Osteocyte (in vitro differentiated cells): ENCODE measurements around the gene MARCHF10. TPM values are rescaled to one million over a fixed set of nuclear protein-coding genes. Genes with fewer than 3 reads are reported as not detected.
"Not testable (repeated sequence)": the region's sequence is repeated elsewhere in the genome, so short reads cannot be mapped to it uniquely, and the experiment has no call there.

ENCODE experiments used
- DNase-seq: peaks from one replicate; pipeline ENCODE4 v3.0.0; 2021; ENCODE audit warnings: mixed read lengths; ENCODE audit not compliant: unreplicated experiment; ENCODE audit errors: extremely low spot score
- H3K27ac Mint-ChIP-seq: one replicate; pipeline ENCODE4 v1.8.0; 2021; ENCODE audit warnings: mild to moderate bottlenecking, mixed read lengths; ENCODE audit not compliant: unreplicated experiment
- H3K27me3 Mint-ChIP-seq: one replicate; pipeline ENCODE4 v1.8.0; 2021; ENCODE audit warnings: mixed read lengths; ENCODE audit not compliant: unreplicated experiment
- H3K36me3 Mint-ChIP-seq: one replicate; pipeline ENCODE4 v1.8.0; 2021; ENCODE audit warnings: mixed read lengths; ENCODE audit not compliant: unreplicated experiment
- H3K4me1 Mint-ChIP-seq: one replicate; pipeline ENCODE4 v1.8.0; 2021; ENCODE audit warnings: mixed read lengths; ENCODE audit not compliant: unreplicated experiment
- H3K4me3 Mint-ChIP-seq: one replicate; pipeline ENCODE4 v1.8.0; 2021; ENCODE audit warnings: mild to moderate bottlenecking, moderate library complexity, mixed read lengths; ENCODE audit not compliant: unreplicated experiment
- H3K9me3 Mint-ChIP-seq: one replicate; pipeline ENCODE4 v1.8.0; 2021; ENCODE audit warnings: mixed read lengths; ENCODE audit not compliant: unreplicated experiment
- total RNA-seq: library from RNA; stranded (reverse); gene quantifications from 2 replicates; pipeline ENCODE4 v1.2.1, GENCODE V29; 2021
- TF ChIP-seq, protein P1 (sequence below): fragments of 200-600 bp; sonication (generic); IDR thresholded peaks from 2 replicates; pipeline ENCODE4 v1.5.0; 2021; ENCODE audit warnings: antibody characterized with exemption, mild to moderate bottlenecking, moderate library complexity

Gene MARCHF10
- total RNA-seq, 1 donor from 2014 or later = not detected

DNA sequence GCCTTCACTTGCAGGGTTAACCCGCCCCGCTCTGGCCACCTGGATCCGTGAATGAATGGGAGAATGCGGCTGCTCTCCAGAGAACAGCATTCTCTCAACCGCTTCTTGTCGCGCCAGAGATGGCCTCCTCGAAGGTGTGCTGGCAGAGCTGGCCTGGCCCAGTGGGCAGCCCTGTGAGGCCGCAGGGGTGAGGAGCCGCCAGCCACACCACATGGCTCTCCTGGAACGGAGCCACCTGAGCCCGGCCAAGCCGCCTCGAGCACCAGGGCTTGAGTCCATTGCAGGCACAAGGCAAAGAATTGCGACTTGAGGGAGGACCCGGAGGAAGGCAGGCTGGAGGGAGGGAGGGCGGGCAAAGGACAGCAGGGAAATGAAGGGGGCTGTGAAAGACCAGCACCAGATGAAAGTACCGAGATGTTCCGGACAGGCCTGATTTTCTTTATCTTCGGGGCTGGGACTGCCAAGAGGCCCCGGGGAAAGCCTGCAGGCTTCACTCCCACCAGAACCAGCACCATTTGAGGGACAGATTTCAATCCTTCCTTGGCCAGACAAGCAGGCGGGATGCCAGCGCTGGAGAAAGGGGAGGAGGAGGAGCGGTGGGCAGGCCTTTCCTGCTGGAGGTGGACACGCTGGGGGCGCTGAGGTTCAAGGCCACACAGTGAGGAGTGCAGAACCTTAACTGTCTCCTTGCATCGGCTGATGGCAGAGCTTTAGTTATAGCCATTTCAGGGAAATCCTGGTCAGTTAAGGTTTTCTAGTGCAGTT lies 111.2 kb downstream of the MARCHF10 start:
- TF ChIP-seq, protein P1, sequence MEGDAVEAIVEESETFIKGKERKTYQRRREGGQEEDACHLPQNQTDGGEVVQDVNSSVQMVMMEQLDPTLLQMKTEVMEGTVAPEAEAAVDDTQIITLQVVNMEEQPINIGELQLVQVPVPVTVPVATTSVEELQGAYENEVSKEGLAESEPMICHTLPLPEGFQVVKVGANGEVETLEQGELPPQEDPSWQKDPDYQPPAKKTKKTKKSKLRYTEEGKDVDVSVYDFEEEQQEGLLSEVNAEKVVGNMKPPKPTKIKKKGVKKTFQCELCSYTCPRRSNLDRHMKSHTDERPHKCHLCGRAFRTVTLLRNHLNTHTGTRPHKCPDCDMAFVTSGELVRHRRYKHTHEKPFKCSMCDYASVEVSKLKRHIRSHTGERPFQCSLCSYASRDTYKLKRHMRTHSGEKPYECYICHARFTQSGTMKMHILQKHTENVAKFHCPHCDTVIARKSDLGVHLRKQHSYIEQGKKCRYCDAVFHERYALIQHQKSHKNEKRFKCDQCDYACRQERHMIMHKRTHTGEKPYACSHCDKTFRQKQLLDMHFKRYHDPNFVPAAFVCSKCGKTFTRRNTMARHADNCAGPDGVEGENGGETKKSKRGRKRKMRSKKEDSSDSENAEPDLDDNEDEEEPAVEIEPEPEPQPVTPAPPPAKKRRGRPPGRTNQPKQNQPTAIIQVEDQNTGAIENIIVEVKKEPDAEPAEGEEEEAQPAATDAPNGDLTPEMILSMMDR = no peak
- Mint-ChIP-seq H3K27ac (no peak overlapping the region), H3K4me3 (no peak overlapping the region), H3K4me1 (peaks cover 12% of the 10 kb centered on the region), H3K36me3 (peaks cover 14% of the 10 kb centered on the region), H3K27me3 (no peaks in the 10 kb centered on the region), H3K9me3 (no peaks in the 10 kb centered on the region)
- DNase-seq = no peak

DNA sequence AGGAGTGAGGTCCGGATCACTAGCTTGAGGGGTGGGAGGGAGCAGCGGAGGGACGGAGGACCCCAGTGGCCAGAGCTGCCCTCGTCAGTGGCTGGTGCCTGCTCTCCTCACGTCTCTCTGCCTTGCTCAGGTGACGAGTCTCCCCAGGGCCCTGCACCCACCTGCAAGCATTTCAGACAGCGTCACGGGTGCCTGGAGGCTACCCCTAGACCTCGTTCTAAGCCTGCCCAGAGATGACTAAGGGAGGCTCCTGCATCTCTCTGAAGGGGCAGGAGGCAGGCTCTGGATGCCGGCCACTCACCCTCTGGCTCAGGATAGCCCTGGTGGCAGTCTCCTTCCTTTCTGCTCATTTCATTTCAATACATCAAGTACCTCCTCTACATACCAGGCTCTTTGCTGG lies 111.9 kb downstream of the MARCHF10 start:
- TF ChIP-seq, protein P1 = no peak
- Mint-ChIP-seq H3K27me3 (no peaks in the 10 kb centered on the region), H3K4me3 (no peak overlapping the region), H3K27ac (no peak overlapping the region), H3K4me1 (peaks cover 12% of the 10 kb centered on the region), H3K9me3 (no peaks in the 10 kb centered on the region), H3K36me3 (peaks cover 17% of the 10 kb centered on the region)
- DNase-seq = no peak

DNA sequence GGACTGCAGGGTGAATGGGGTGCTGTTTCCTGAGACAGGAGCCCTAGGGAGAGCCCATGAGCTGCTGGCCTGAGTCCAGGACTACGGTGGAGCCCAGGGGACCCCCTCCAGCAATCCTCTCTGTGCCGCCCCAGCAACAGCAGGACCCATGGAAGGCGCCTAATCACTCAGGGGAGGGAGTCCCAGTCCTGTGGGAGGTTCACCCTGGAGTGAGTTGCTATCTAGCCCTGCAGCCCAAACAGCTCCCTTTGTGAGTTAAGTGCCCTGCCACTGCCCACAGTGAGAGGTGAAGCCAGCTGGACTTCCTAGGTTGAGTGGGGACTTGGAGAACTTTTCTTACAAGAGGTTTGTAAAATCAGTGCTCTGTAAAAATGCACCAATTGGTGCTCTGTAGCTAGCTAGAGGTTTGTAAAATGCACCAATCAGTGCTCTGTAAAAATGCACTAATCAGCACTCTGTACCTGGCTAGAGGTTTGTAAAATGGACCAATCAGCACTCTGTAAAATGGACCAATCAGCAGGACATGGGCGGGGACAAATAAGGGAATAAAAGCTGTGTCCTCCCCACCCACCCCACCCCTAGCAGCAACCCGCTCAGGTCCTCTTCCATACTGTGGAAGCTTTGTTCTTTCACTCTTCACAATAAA lies 112.9 kb downstream of the MARCHF10 start:
- peaks cover 22% of the 10 kb centered on the region for H3K36me3 Mint-ChIP-seq
- peaks cover 12% of the 10 kb centered on the region for H3K4me1 Mint-ChIP-seq
- H3K9me3 Mint-ChIP-seq, DNase-seq, H3K4me3 Mint-ChIP-seq, H3K27me3 Mint-ChIP-seq, H3K27ac Mint-ChIP-seq: not testable (repeated sequence)

DNA sequence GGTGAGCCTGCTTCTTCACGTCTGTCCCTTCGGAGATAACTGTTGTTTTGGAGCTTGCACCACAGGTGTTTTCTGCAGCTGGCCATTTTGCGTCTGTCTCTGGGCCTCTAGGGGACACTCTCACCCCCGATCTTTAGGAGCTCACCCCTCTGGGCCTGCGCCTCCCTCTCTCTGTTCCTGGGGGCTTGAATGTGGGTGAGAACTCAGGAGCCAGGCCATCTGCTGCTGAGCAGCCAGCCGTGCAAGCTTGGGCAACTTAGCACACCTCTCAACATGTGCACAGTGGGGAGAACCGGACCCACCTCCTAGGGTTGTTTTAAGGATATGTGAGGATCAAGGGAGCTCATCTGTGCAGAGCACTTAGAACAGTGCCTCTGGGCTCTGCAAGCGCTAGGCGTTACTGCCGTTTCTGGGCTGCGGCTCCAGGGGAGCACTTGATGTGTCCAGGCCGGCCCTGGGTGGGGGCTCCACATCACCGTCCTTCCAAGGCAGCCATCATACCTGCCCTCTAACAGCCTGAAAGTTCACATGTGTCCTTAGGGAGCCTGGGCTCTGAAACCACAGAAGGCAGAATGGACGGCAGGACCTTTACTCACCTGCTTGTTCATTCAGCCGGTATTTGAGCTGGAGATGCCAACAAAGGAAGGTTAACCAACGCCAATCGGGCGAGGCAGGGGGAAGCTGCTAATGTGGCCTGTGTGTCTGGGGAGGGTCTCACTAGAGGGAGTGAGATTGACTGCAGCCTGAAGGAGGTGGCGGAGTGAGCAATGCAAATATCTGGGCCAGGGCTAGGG lies 114.3 kb downstream of the MARCHF10 start:
- H3K9me3 Mint-ChIP-seq = no peaks in the 10 kb centered on the region
- H3K4me1 Mint-ChIP-seq = peaks cover 8% of the 10 kb centered on the region
- H3K27ac Mint-ChIP-seq = no peak overlapping the region
- no peak overlapping the region for H3K4me3 Mint-ChIP-seq
- H3K27me3 Mint-ChIP-seq = no peaks in the 10 kb centered on the region
- TF ChIP-seq, protein P1 = no peak
- no peak for DNase-seq
- H3K36me3 Mint-ChIP-seq = peaks cover 25% of the 10 kb centered on the region

DNA sequence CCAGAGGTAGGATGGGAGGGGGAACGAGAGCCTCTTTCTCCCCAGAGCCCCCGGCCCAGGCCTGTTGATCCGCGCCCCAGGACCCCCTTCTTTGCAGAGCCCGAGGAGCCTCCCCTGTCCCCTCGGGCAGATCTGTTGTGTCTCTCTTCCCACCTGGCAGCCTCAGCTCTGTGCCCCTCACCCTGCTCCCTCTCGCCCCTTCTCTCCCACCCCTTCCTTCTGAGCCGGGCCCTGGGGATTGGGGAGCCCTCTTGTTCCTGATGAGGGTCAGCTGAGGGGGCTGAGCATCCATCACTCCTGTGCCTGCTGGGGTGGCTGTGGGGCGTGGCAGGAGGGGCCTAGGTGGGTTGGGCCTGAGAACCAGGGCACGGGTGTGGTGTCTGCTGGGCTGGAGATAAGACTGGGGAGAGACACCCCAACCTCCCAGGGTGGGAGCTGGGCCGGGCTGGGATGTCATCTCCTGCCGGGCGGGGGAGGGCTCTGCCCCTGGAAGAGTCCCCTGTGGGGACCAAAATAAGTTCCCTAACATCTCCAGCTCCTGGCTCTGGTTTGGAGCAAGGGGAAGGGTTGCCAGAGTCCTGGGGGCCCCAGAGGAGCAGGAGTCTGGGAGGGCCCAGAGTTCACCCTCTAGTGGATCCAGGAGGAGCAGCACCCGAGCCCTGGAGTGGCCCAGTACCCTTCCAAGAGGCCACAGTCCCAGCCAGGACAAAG lies 115.2 kb downstream of the MARCHF10 start:
- DNase-seq = no peak
- H3K4me3 Mint-ChIP-seq = no peak overlapping the region
- peaks cover 7% of the 10 kb centered on the region for H3K4me1 Mint-ChIP-seq
- H3K27ac Mint-ChIP-seq = no peak overlapping the region
- no peaks in the 10 kb centered on the region for H3K27me3 Mint-ChIP-seq
- TF ChIP-seq, protein P1 = peak; percentile 50
- H3K9me3 Mint-ChIP-seq = no peaks in the 10 kb centered on the region
- H3K36me3 Mint-ChIP-seq = peaks cover 29% of the 10 kb centered on the region
